ENCODE data around the gene KDM4E.

DNA sequence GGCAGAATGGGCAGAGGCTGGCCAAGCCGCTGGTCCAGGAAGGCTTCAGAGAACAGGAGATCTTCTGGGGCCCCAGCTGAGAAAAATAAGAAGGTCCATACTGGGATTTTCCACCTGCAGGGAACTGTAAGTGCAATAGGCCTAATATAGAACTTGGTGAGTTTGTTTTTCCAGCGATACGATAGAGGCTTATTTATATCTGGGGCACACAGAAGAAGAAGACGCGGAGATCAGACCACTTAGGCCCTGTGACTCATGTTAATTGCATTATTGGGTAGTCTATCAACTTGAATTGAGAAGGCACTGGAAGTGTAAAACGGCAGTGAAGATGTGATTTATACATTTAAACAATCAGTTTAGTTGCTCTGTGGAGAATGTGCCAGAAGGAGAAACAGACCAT is 34.0 kb downstream of the KDM4E start:
- TF ChIP-seq CTCF (IDR thresholded peaks at IDR 0.05), result no peak
- TF ChIP-seq POLR2A (IDR thresholded peaks at IDR 0.05), result no peak
